ENCODE results near the gene PRMT1.
"Not testable (repeated sequence)": the region's sequence is repeated elsewhere in the genome, so short reads cannot be mapped to it uniquely, and the experiment has no call there.

Gene PRMT1

DNA sequence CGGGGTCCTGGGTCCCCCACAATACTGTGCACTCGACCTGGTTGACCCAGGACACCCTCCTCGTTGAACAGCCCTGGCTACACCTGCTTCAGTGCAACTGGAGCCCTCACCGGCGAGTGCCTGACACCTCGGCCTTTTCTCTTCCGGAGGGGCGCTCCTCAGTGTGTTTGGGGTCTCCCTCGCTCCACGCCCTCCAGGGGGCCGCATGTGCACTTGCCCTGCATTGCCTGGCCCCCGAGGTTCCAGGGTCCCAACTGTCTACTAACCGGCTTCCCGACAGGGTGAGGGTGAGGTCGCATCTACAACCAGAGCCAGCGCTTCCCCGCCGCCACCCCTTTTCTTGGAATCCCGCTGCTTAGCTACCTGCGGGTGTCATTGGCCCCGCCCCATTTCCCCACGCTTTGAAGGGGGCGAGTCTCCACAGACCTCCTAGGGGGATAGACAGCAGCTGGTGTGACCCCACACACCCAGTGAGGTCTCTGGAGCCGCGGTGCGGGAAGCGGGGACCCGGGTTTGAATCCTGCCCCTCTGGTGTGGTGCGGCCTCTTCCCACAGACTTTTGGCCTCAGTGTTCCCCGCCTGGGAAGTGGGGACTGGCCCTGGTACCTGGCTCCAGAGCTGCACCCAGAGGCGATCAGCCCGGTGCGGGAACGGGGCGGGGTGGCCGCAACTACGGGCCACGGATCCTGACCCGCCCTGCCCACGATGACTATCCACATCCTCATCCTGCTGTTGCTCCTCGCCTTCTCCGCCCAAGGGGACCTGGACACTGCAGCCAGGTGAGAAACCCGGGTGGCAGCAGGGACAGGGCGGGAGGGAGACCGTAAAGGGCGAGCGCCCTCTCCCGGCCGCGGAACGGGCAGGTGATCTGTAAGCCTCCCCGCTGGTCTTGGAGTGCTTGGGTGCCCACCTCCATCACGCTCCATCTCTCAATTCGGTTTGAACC, 12.3 kb downstream of the PRMT1 start, which contains the start of gene ADM5:
TSS of gene ADM5 (plus strand) at position 462 of the 946 bp plus-strand sequence. CDS start at position 706, 244 bp downstream.
- DNase-seq: peak; percentile 13

DNA sequence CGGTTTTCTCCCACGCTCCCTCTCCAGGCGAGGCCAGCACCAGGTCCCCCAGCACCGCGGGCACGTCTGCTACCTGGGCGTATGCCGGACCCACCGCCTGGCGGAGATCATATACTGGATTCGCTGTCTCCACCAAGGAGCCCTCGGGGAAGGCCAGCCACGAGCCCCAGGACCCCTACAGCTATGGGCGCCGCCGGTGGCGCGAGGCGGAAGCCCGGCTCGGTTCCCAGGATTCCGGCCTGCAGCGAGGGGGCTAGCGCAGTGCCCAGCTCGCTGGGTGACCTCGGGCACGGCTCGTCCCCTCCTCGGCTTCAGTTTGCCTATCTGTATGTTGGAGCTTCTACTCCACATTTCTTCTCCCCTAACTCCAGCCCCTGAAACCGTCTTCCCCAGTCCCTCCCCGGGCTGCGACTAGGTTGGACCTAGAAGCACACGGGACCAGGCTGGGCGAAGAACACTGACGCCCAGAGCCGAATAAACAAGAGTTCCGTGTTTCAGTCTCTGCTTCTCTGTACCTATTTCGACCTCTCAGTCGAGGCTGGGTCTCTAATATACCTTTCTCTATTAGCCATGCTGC, 13.1 kb downstream of the PRMT1 start:
- DNase-seq: no peak

DNA sequence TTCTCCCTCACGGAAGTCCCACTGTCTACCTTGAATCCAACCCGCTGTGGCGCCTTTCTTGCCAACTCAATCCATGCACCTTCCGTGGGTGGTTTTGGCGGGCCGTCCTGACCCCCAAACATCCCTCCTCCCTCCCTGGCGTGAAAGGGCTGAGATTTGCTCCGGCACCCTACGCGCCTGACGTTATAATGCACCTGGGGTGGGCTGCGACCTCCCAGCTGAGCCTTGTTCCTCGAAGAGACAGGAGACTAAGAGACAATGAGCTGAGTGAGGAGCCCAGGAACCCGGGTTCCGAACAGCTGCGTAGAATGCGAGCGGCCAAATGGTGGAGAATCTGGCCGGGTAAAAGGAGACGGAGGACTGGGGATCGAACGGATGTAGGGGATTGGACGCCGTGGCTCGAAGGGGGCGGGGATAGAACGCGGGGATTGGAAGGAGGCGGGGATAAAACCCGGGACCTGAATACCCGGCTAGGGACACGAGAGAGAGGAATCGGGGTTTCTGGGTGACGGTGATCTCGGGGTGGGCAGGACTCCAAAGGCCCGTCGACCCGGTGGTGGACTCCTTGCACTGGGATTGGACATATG, 13.7 kb downstream of the PRMT1 start, which contains the start of gene CPT1C:
TSS of gene CPT1C (plus strand) at position 461 of the 587 bp plus-strand sequence. CDS start 1,137 bp downstream, outside the sequence.
- DNase-seq: peak; percentile 71

DNA sequence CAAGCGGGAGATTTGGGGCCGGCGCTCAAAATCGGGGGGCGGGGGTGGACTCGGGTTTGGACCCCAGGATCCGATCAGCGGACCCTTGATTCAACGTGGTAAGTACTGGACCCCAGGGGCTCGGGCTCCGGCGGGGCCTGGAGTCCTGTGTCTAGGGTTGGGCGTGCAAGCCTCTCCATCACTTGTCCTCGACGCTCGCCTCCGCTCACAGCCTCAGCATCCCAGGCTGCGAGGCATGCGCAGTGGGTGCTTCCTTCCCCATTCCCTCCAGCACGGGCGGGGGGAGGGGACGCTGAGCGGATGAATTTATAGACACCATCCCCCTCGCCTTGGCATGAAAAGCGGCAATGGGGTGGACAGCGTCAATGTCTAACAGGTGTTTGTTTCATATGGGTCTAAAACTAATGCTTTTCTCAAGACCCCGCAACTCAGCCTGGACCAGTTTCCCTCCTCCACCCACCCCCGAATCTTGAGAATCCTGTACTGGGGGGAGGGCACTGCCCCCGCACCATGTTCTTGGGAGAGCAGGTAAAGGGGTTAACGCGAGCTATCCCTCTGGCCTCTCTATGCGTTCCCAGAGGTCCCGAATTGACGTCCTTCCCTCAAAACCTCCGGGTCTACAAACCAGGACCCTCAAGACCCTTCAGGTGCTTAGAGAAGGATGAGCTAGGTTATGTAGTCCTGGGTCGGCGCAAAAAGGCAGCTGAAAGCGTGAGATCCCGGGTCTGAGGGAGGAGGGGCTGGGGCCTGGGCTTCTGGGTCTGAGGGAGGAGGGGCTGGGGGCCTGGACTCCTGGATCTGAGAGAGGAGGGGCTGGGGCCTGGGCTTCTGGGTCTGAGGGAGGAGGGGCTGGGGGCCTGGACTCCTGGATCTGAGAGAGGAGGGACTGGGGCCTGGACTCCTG, 14.4 kb downstream of the PRMT1 start:
- DNase-seq: peak; percentile 9

DNA sequence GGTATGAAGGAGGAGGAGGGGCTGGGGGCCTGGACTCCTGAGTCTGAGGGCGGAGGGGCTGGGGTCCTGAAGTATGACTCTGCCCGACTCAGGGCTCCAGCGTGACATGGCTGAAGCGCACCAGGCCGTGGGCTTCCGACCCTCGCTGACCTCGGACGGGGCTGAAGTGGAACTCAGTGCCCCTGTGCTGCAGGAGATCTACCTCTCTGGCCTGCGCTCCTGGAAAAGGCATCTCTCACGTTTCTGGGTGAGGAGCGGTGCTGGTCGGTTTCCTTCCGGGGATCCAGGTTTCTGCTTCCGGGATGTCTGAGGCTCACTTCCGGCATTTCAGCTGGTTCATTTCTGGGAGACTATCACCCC, 15.1 kb downstream of the PRMT1 start:
- DNase-seq: no peak

DNA sequence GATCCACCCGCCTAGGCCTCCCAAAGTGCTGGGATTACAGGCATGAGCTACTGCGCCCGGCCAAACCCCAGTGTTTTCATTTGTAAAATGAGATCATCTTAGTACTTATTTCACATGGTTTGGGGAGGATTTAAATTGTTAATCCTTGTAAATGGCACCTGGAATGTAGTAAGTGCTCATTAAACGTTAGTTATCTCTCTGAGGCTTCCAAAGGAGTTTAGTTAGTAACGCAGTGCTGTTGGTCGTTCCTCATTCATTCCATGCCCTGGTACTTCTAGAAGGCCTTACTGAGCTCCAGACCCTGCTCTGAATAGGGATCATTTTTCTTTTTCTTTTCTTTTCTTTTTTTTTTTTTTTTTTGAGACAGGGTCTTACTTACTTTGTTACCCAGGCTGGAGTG, 19.0 kb downstream of the PRMT1 start:
- no peak for DNase-seq

DNA sequence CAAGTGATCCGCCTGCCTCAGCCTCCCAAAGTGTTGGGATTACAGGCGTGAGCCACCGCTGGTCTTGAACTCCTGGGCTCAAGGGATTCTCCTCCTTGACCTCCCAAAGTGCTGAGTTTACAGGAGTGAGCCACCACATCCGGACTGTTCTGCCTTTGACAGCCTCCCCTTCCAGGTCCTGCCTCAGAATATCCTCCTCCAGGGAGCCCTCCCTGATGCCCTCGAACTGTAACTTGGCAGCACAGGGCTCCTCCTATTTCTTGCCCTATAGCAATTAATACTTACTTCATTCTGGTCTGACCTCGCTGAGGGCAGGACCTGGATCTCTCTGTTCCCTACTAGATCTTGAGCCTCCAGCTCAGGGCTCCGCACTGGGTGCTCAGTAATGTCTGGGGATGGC, 19.8 kb downstream of the PRMT1 start:
- no peak for DNase-seq

DNA sequence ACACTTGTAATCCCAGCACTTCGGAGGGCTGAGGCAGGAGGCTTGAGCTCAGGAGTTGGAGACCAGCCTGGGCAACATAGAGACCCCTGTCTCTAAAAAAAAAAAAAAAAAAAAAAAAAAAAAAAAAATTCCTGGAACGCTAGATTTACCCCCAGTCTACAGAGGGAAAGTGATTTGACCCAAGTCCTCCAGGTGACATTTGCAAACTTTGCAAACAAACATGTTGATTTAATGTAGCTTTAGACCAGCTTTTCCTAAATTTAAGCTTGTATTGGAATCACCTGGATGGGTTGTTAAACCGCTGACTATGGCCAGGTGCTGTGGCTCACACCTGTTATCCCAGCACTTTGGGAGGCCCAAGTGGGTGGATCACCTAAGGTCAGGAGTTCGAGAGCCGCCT, 22.3 kb downstream of the PRMT1 start:
- DNase-seq: no peak

DNA sequence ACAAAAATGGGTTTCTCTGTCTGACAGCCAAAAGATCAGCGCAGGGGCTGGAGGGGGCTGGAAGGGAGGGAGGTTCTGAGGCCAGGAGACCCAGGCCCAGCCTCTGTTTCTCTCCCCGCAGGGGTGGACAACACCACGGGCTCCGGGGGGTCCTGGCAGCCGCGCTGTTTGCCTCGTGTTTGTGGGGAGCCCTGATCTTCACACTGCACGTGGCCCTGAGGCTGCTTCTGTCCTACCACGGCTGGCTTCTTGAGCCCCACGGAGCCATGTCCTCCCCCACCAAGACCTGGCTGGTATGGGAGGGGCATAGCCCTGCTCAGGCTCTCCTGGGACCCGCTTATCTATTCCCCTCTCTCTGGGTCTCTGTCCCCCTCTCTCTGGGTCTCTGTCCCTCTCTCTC, 23.5 kb downstream of the PRMT1 start:
- no peak for DNase-seq

DNA sequence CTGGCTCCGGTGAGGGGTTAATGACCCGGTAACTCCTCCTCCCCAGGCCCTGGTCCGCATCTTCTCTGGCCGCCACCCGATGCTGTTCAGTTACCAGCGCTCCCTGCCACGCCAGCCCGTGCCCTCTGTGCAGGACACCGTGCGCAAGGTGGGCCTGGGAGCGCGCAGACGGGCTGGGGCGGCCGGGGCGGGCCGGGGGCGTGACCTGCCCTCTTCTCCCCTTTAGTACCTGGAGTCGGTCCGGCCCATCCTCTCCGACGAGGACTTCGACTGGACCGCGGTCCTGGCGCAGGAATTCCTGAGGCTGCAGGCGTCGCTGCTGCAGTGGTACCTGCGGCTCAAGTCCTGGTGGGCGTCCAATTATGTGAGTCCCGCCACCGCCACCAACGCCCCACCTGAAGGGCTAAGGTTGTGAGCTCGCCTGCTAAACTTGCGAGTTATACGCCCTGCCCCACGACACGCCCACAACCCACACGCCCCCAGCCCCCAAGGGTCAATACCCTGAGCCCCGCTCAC, 24.3 kb downstream of the PRMT1 start:
- DNase-seq: no peak

DNA sequence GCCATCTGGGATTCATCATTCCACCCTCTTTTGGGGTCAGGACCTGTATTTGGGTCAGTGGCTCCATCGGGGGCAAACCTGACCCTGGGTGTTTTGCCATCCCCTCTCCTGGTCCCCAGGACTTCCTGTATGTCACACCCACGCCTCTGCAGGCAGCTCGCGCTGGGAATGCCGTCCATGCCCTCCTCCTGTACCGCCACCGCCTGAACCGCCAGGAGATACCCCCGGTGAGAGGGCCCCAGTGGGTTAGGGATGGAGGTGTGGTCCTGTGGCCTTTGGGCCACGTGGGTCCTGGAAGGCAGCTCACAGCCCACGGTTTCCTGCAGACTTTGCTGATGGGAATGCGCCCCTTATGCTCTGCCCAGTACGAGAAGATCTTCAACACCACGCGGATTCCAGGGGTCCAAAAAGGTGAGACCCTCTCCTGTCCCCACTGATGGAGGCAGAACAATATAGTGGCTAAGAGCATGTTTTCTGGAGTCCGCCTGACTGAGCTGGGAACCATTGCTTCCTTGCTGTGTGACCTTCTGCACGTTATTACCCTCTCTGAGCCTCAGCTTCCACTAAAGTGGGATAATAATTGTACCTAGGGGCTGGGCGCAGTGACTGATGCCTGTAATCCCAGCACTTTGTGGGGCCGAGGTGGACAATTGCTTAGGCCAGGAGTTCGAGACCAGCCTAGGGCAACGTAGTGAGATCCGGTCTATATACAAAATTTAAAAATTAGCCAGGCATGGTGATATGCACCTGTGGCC, 28.0 kb downstream of the PRMT1 start:
- DNase-seq: no peak

DNA sequence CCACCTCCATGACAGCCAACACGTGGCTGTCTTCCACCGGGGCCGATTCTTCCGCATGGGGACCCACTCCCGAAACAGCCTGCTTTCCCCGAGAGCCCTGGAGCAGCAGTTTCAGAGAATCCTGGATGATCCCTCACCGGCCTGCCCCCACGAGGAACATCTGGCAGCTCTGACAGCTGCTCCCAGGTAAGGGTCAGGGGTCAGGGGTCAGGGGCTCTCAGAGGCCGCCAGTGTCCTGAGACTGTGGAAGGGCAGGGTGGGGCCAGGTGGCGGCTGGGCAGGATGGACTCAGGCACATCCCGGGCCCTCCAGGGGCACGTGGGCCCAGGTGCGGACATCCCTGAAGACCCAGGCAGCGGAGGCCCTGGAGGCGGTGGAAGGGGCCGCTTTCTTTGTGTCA, 28.8 kb downstream of the PRMT1 start:
- DNase-seq: no peak

DNA sequence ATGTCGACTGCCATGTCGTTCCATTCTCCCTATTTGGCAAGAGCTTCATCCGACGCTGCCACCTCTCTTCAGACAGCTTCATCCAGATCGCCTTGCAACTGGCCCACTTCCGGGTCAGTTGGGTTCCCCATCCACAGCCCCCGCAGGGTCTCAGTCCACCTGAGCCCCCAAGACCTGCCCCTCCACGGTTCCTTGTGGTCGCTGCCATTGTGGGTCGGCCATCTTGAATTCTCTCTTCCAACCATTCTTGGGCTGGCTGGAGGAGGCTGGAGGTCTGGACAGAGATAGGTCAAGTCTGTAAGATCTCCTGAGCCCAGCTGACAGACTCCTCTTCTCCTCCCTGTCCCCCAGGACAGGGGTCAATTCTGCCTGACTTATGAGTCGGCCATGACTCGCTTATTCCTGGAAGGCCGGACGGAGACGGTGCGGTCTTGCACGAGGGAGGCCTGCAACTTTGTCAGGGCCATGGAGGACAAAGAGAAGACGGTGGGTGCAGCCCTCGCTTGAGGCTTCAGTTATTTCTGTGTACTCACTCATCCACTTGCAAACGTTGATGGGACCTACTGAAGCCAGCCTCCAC, 33.4 kb downstream of the PRMT1 start:
- no peak for DNase-seq

DNA sequence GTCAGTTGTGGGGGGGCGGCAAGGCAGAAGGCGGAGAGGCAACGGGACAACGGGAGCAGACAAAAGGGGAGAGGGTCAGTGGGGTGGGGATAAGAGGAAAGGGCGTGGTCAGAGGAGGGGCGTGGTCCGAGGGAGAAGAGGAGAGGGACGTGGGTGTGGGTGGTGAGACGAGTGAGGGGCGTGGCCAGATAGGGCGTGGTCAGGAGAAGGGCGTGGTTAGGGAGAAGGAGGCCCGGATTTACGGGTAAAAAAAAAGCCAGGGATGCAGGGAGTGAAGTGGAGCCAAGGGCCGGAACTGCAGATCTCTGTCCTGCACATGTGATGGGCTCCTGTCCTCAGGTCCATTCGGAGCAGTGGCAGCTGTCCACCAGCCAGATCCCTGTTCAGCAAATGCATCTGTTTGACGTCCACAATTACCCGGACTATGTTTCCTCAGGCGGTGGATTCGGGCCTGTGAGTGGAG, 35.4 kb downstream of the PRMT1 start:
- DNase-seq: no peak

DNA sequence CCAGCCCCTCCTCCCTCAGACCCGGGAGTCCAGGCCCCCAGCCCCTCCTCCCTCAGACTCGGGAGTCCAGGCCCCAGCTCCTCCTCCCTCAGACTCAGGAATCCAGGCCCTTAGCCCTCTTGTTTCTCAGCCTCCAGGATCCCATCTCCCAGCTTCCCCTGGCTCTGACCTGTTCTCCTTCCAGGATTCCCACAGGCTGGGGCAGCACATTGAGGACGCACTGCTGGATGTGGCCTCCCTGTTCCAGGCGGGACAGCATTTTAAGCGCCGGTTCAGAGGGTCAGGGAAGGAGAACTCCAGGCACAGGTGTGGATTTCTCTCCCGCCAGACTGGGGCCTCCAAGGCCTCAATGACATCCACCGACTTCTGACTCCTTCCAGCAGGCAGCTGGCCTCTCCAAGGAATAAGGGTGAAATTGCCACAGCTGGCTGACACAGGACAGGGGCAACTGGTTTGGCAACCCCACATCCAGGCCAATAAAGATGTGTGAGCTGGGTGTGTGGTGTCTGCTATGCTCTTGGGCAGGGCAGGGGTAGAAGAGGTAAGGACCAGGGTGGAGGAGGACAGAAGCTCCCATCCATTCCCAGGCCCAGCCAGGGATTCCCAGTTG, 36.3 kb downstream of the PRMT1 start:
- no peak for DNase-seq

DNA sequence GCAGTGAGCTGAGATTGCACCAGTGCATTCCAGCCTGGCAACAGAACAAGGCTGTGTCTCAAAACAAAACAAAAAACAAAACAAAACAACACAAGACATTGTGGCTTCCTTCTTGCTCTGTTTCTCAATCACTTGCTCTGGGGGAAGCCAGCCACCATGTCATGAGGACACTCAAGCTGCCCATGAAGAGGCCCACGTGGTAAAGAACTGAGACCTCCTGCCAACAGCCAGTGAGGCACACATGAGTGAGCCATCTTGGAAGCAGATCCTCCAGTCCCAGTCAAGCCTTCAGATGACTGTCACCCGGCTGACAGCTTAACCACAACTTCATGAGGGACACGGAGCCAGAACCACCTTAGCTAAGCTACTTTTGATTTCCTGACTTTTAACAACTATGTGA, 39.1 kb downstream of the PRMT1 start:
- no peak for DNase-seq

DNA sequence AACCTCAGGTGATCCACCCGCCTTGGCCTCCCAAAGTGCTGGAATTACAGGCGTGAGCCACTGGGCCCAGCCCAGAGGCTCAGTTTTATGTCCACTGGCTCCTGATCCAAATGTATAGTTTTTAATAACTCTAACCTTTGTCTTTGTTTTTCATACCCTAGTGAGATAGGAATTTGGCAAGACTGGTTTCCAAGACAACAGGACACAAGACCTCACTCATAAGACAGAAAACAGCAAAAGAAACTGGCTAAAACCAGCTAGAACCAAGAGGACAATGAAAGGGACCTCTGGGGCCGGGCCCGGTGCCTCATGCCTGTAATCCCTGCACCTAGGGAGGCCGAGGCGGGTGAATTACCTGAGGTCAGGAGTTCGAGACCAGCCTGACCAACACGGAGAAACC, 41.4 kb downstream of the PRMT1 start:
- DNase-seq: no peak

DNA sequence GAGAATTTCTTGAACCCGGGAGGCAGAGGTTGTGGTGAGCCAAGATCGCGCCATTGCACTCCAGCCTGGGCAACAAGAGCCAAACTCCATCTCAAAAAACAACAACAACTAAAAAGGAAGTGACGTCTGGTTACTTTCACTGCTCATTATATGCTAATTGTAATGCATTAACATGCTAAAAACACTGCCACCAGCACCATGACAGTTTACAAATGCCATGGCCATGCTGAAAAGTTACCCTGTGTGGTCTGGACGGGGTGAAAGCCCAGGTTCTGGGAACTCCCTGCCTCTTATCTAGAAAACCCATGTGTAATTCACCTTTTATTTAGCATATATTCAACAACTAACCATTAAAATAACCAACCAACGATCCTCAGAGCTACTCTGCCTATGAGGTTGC, 41.9 kb downstream of the PRMT1 start:
- DNase-seq: no peak

DNA sequence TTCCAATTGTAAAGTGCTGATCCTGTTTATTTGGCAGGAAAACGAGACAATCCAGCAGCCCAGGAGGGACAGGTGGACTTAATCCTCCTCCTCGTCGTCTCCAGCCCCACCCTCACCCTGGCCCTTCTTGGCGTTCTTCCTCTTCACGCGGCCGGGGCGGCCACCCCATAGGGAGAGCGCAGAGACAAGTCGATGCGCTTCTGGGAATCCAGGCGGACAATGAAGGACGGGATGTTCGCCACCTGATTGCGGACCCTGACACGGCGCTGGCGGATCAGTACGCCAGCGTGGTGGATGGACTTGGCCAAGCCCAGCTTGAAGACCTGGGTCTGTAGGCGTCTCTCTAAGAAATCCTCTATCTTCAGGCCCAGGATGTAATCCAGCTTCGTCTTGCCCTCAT, 42.3 kb downstream of the PRMT1 start:
- DNase-seq: not testable (repeated sequence)

DNA sequence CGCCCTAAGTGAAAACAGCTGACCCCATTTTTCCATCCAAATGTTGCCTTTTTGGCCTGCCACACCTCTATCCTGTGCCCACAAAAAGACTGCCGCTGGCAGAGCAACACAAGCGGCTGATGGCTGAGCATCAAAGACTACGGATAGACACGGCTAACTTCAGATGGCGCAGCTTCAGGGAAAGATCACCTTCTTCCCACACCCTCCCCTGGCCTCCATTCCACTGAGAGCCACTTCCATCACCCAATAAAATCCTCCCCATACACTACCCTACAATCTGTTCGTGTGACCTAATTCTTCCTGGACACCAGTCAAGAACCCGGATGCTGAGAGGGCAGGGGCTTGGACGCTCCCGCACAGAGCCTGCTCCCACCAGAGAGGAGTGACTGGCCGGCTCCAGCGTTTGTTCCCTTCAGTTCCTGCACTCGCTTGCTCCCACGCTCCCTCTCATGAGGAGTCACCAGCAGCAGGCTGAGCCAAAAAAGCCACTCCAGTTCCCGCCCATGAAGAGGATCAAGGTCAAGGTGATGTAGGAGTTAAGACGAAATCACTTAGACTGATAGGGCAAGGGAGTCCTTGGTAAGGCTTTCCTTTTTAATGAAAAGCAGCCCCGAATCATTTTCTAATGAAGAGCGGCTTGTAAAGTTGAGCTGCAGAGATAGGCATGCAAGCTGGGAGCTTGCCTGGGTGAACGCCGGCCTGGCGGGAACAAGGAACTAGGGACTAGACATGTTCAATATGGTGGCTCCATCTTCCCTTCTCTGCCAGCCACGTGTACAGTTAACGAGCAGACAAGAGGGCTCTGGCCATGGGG, 50.4 kb downstream of the PRMT1 start:
- DNase-seq: no peak

Measured in NCI-H2029 treated with DMSO at 0.1 percent for 48 hours (cell line).